ENCODE measurements around the gene FAM237A. TPM values are rescaled to one million over a fixed set of nuclear protein-coding genes. Genes with fewer than 3 reads are reported as not detected.

FAM237A gene
- total RNA-seq, 1 donor, result not detected

- Histone ChIP-seq H3K9me3 (ENCODE audit: low read depth, low read length) (no peaks in the 10 kb centered on the region), H3K36me3 (ENCODE audit: insufficient read depth, low read length) (no peaks in the 10 kb centered on the region), H3K79me2 (ENCODE audit: insufficient read depth, low read length) (no peaks in the 10 kb centered on the region), H3K4me2 (ENCODE audit: insufficient read depth, low read length) (no peak overlapping the region), H3K27me3 (ENCODE audit: insufficient read depth, low read length) (no peaks in the 10 kb centered on the region), H4K20me1 (ENCODE audit: insufficient read depth, low read length) (no peaks in the 10 kb centered on the region), H3K4me3 (ENCODE audit: insufficient read depth, low read length) (no peak overlapping the region), H2AFZ (ENCODE audit: low read length) (no peak overlapping the region), H3K27ac (ENCODE audit: low read depth, low read length) (no peak overlapping the region), H3K4me1 (ENCODE audit: insufficient read depth, low read length) (no peaks in the 10 kb centered on the region)
- no peak for TF ChIP-seq CTCF (IDR thresholded peaks at IDR 0.05; ENCODE audit: extremely low read depth, low read depth, low read length)
- no peak for DNase-seq (ENCODE audit: insufficient read length, low spot score, missing footprints)
Observed at GRCh38 chr2:206611191-206611590, 31.1 kb upstream of the FAM237A start.

GRCh38 chr2:206611736-206612135, 30.6 kb upstream of the FAM237A start:
- Histone ChIP-seq H2AFZ (ENCODE audit: low read length) (no peak overlapping the region), H3K4me3 (ENCODE audit: insufficient read depth, low read length) (no peak overlapping the region), H3K36me3 (ENCODE audit: insufficient read depth, low read length) (no peaks in the 10 kb centered on the region), H3K4me1 (ENCODE audit: insufficient read depth, low read length) (no peaks in the 10 kb centered on the region), H3K79me2 (ENCODE audit: insufficient read depth, low read length) (no peaks in the 10 kb centered on the region), H3K27me3 (ENCODE audit: insufficient read depth, low read length) (no peaks in the 10 kb centered on the region), H3K9me3 (ENCODE audit: low read depth, low read length) (no peaks in the 10 kb centered on the region), H3K27ac (ENCODE audit: low read depth, low read length) (no peak overlapping the region), H3K4me2 (ENCODE audit: insufficient read depth, low read length) (no peak overlapping the region), H4K20me1 (ENCODE audit: insufficient read depth, low read length) (no peaks in the 10 kb centered on the region)
- DNase-seq (ENCODE audit: insufficient read length, low spot score, missing footprints), result no peak
- TF ChIP-seq CTCF (IDR thresholded peaks at IDR 0.05; ENCODE audit: extremely low read depth, low read depth, low read length), result no peak

GRCh38 chr2:206614811-206615210, 27.5 kb upstream of the FAM237A start:
- H2AFZ ChIP-seq (ENCODE audit: low read length), result no peak overlapping the region
- no peaks in the 10 kb centered on the region for H3K4me1 ChIP-seq (ENCODE audit: insufficient read depth, low read length)
- no peak for TF ChIP-seq CTCF (IDR thresholded peaks at IDR 0.05; ENCODE audit: extremely low read depth, low read depth, low read length)
- no peak overlapping the region for H3K4me2 ChIP-seq (ENCODE audit: insufficient read depth, low read length)
- no peaks in the 10 kb centered on the region for H3K27me3 ChIP-seq (ENCODE audit: insufficient read depth, low read length)
- no peaks in the 10 kb centered on the region for H4K20me1 ChIP-seq (ENCODE audit: insufficient read depth, low read length)
- no peak overlapping the region for H3K27ac ChIP-seq (ENCODE audit: low read depth, low read length)
- H3K4me3 ChIP-seq (ENCODE audit: insufficient read depth, low read length), result no peak overlapping the region
- H3K79me2 ChIP-seq (ENCODE audit: insufficient read depth, low read length), result no peaks in the 10 kb centered on the region
- H3K9me3 ChIP-seq (ENCODE audit: low read depth, low read length), result no peaks in the 10 kb centered on the region
- no peaks in the 10 kb centered on the region for H3K36me3 ChIP-seq (ENCODE audit: insufficient read depth, low read length)
- peak; percentile 14 for DNase-seq (ENCODE audit: insufficient read length, low spot score, missing footprints)

- no peak for TF ChIP-seq CTCF (IDR thresholded peaks at IDR 0.05; ENCODE audit: extremely low read depth, low read depth, low read length)
- H3K4me1 ChIP-seq (ENCODE audit: insufficient read depth, low read length), result no peaks in the 10 kb centered on the region
- H3K4me2 ChIP-seq (ENCODE audit: insufficient read depth, low read length), result no peak overlapping the region
- no peaks in the 10 kb centered on the region for H3K9me3 ChIP-seq (ENCODE audit: low read depth, low read length)
- no peaks in the 10 kb centered on the region for H3K36me3 ChIP-seq (ENCODE audit: insufficient read depth, low read length)
- H3K27ac ChIP-seq (ENCODE audit: low read depth, low read length), result no peak overlapping the region
- no peaks in the 10 kb centered on the region for H3K79me2 ChIP-seq (ENCODE audit: insufficient read depth, low read length)
- H2AFZ ChIP-seq (ENCODE audit: low read length), result no peak overlapping the region
- no peaks in the 10 kb centered on the region for H3K27me3 ChIP-seq (ENCODE audit: insufficient read depth, low read length)
- no peak overlapping the region for H3K4me3 ChIP-seq (ENCODE audit: insufficient read depth, low read length)
- no peaks in the 10 kb centered on the region for H4K20me1 ChIP-seq (ENCODE audit: insufficient read depth, low read length)
- peak; percentile 15 for DNase-seq (ENCODE audit: insufficient read length, low spot score, missing footprints)
Observed at GRCh38 chr2:206615417-206616089, 26.7 kb upstream of the FAM237A start.

Data from osteoblast (primary cell).